H1 (cell line): ENCODE data around the gene SSX2IP. TPM values are rescaled to one million over a fixed set of nuclear protein-coding genes. Genes with fewer than 3 reads are reported as not detected.

ENCODE experiments used
- CTCF ChIA-PET: fragments of 300-600 bp; sonication (Branson Sonifier 250); formaldehyde crosslinking; loops from one replicate; lab custom pipeline; 2021; ENCODE audit not compliant: partially characterized antibody; lab: Charles Lee
- POLR2A ChIA-PET: fragments of 300-600 bp; sonication (Branson Sonifier 250); formaldehyde crosslinking; loops from one replicate; lab custom pipeline; 2021; ENCODE audit warnings: inconsistent platforms; ENCODE audit not compliant: partially characterized antibody; lab: Charles Lee
- DNase-seq, 2 experiments: peaks; one replicate each; pipeline versions ENCODE4 v3.0.0 to v3.0.0-alpha.2; 2010 to 2022; ENCODE audit warnings: low spot score in 2 of 2, low read depth in 1 of 2, mixed read lengths in 1 of 2
- FAIRE-seq: peaks from 2 replicates; lab custom pipeline; 2011; peaks lifted over from hg19 to GRCh38; lab: Jason Lieb, UNC
- H2AFZ ChIP-seq: 2 replicates; pipeline ENCODE4 v1.8.1; 2012; ENCODE audit warnings: low read length, inconsistent platforms
- H2AK5ac ChIP-seq: 2 replicates; pipeline ENCODE4 v1.6.1; 2013; ENCODE audit warnings: low read depth, low read length
- H2BK120ac ChIP-seq: replicated peaks from 2 replicates; pipeline ENCODE3; 2013; ENCODE audit warnings: low read depth, low read length, inconsistent platforms
- H2BK12ac ChIP-seq: 2 replicates; pipeline ENCODE4 v1.6.1; 2013; ENCODE audit warnings: low read depth, low read length
- H2BK15ac ChIP-seq: 2 replicates; pipeline ENCODE4 v1.6.1; 2013; ENCODE audit warnings: low read length
- H2BK20ac ChIP-seq: 2 replicates; pipeline ENCODE4 v1.6.1; 2013; ENCODE audit warnings: low read length
- H2BK5ac ChIP-seq: 2 replicates; pipeline ENCODE4 v1.6.1; 2013; ENCODE audit warnings: low read depth, low read length
- H3K14ac ChIP-seq: 2 replicates; pipeline ENCODE4 v1.6.1; 2013; ENCODE audit warnings: inconsistent platforms; ENCODE audit not compliant: insufficient read length
- H3K18ac ChIP-seq: 2 replicates; pipeline ENCODE4 v1.6.1; 2013; ENCODE audit warnings: low read length; ENCODE audit errors: extremely low read depth
- H3K23ac ChIP-seq: 2 replicates; pipeline ENCODE4 v1.6.1; 2013; ENCODE audit warnings: inconsistent platforms; ENCODE audit not compliant: insufficient read length
- H3K23me2 ChIP-seq: 2 replicates; pipeline ENCODE4 v1.6.1; 2013; ENCODE audit warnings: low read depth, low read length
- H3K27ac ChIP-seq: 2 replicates; pipeline ENCODE4 v1.6.1; 2011; ENCODE audit warnings: low read depth, low read length, inconsistent platforms
- H3K27me3 ChIP-seq, 4 experiments: replicated peaks in 1 of 4; 1 replicate in 1 of 4; 2 replicates in 3 of 4; pipeline versions ENCODE4 v1.6.1 to v1.8.1; 2011 to 2013; ENCODE audit warnings: low read length in 3 of 4, mild to moderate bottlenecking in 3 of 4, inconsistent platforms in 2 of 4, mixed read lengths in 2 of 4, moderate library complexity in 1 of 4; ENCODE audit not compliant: control insufficient read depth in 3 of 4, insufficient read depth in 3 of 4; ENCODE audit errors: extremely low read depth in 1 of 4
- H3K36me3 ChIP-seq, 4 experiments: 2 replicates each; pipeline versions ENCODE4 v1.6.1 to v1.8.1; 2011 to 2013; ENCODE audit warnings: mild to moderate bottlenecking in 4 of 4, low read length in 3 of 4, moderate library complexity in 2 of 4, control low read depth in 1 of 4, inconsistent platforms in 1 of 4; ENCODE audit not compliant: insufficient read depth in 4 of 4, control insufficient read depth in 2 of 4
- H3K4ac ChIP-seq: replicated peaks from 2 replicates; pipeline ENCODE3; 2013; ENCODE audit warnings: low read length, low read depth, mixed read lengths, inconsistent platforms; ENCODE audit not compliant: insufficient read length
- H3K4me1 ChIP-seq, 4 experiments: replicated peaks in 1 of 4; 1 replicate in 1 of 4; 2 replicates in 3 of 4; pipeline versions ENCODE4 v1.6.1 to v1.8.1; 2011 to 2013; ENCODE audit warnings: low read length in 3 of 4, inconsistent platforms in 2 of 4, mixed read lengths in 1 of 4; ENCODE audit not compliant: insufficient read depth in 4 of 4, control insufficient read depth in 3 of 4
- H3K4me2 ChIP-seq, 2 experiments: 2 replicates each; pipeline versions ENCODE4 v1.6.1 to v1.8.1; 2011 to 2013; ENCODE audit warnings: low read depth in 2 of 2, low read length in 2 of 2, control low read depth in 1 of 2, inconsistent platforms in 1 of 2, mild to moderate bottlenecking in 1 of 2; ENCODE audit not compliant: insufficient read depth in 1 of 2
- H3K4me3 ChIP-seq, 4 experiments: fragments of 200-600, 300-600 bp in 1 of 4; sonication (generic), shearing (Covaris generic), sonication (Bioruptor Twin) in 1 of 4; 2 replicates each; pipeline versions ENCODE4 v1.5.1 to v1.8.1; 2011 to 2016; ENCODE audit warnings: low read length in 4 of 4, low read depth in 3 of 4, control low read depth in 2 of 4, inconsistent platforms in 2 of 4, mild to moderate bottlenecking in 2 of 4, mixed read lengths in 1 of 4, moderate library complexity in 1 of 4; ENCODE audit not compliant: insufficient read depth in 2 of 4; ENCODE audit errors: extremely low read depth in 1 of 4
- H3K56ac ChIP-seq: replicated peaks from 2 replicates; pipeline ENCODE3; 2013; ENCODE audit warnings: low read depth, mild to moderate bottlenecking, mixed read lengths, low read length, inconsistent platforms; ENCODE audit not compliant: insufficient read length
- H3K79me1 ChIP-seq: 2 replicates; pipeline ENCODE4 v1.6.1; 2013; ENCODE audit warnings: low read depth, low read length, control low read depth
- H3K79me2 ChIP-seq, 2 experiments: 2 replicates each; pipeline versions ENCODE4 v1.6.1 to v1.8.1; 2012 to 2013; ENCODE audit warnings: low read length in 2 of 2, mild to moderate bottlenecking in 2 of 2, inconsistent platforms in 1 of 2; ENCODE audit not compliant: insufficient read depth in 2 of 2, control insufficient read depth in 1 of 2
- H3K9ac ChIP-seq, 4 experiments: replicated peaks in 1 of 4; 1 replicate in 1 of 4; 2 replicates in 3 of 4; pipeline versions ENCODE4 v1.6.1 to v1.8.1; 2011 to 2013; ENCODE audit warnings: low read depth in 3 of 4, low read length in 3 of 4, control low read depth in 2 of 4, mild to moderate bottlenecking in 2 of 4, moderate library complexity in 2 of 4, inconsistent platforms in 1 of 4; ENCODE audit errors: extremely low read depth in 1 of 4
- H3K9me3 ChIP-seq, 2 experiments: 2 replicates each; pipeline versions ENCODE4 v1.6.1 to v1.8.1; 2012 to 2013; ENCODE audit warnings: mild to moderate bottlenecking in 2 of 2, moderate library complexity in 2 of 2, control low read depth in 1 of 2, inconsistent platforms in 1 of 2, low read depth in 1 of 2, low read length in 1 of 2, mixed read lengths in 1 of 2; ENCODE audit not compliant: insufficient read depth in 2 of 2
- H4K20me1 ChIP-seq, 2 experiments: replicated peaks in 1 of 2; 2 replicates each; pipeline versions ENCODE3 to v1.8.1; 2011 to 2013; ENCODE audit warnings: inconsistent platforms in 2 of 2, low read length in 2 of 2, mild to moderate bottlenecking in 1 of 2; ENCODE audit not compliant: insufficient read depth in 2 of 2, control insufficient read depth in 1 of 2
- H4K5ac ChIP-seq: 2 replicates; pipeline ENCODE4 v1.6.1; 2013; ENCODE audit warnings: low read length, low read depth, mixed read lengths, inconsistent platforms; ENCODE audit not compliant: insufficient read length
- H4K8ac ChIP-seq: 2 replicates; pipeline ENCODE4 v1.8.0; 2013; ENCODE audit warnings: mild to moderate bottlenecking, moderate library complexity, low read length, inconsistent platforms; ENCODE audit not compliant: insufficient read depth; ENCODE audit errors: extremely low read depth
- H4K91ac ChIP-seq: replicated peaks from 2 replicates; pipeline ENCODE3; 2013; ENCODE audit warnings: low read length, mixed read lengths, inconsistent platforms; ENCODE audit not compliant: insufficient read length
- USF2 ChIP-seq: IDR thresholded peaks from 2 replicates; pipeline ENCODE4 v1.6.1; 2011; ENCODE audit warnings: low read length, improper control_type of control experiment
- WGBS, 2 experiments: shearing (Covaris generic) in 1 of 2; methylation state at CpG; one replicate each; pipeline versions ENCODE4 v1.1.6 to v1.1.7; 2013 to 2015; ENCODE audit warnings: low lambda C conversion rate in 2 of 2, mixed read lengths in 2 of 2, inconsistent platforms in 1 of 2, low coverage in 1 of 2, missing lambda C conversion rate in 1 of 2; ENCODE audit not compliant: insufficient replicate concordance in 2 of 2, insufficient coverage in 1 of 2, insufficient read length in 1 of 2; ENCODE audit errors: extremely low coverage in 1 of 2, missing lambda C conversion rate in 1 of 2; 5-methylcytosine and 5-hydroxymethylcytosine counted together
- polyA plus RNA-seq, 7 experiments: library from polyadenylated mRNA; depleted of rRNA in 3 of 7; stranded (reverse) in 5 of 7; unstranded in 2 of 7; fragments of >200 nt in 5 of 7; fragments of 200-250 nt in 2 of 7; gene quantifications; 1 replicate in 5 of 7; 2 replicates in 1 of 7; 4 replicates in 1 of 7; pipeline versions ENCODE4 v1.2.1 to v1.2.3, GENCODE V29; 2011 to 2013; ENCODE audit warnings: missing spikeins in 2 of 7, mixed read lengths in 2 of 7
- total RNA-seq: library from RNA; stranded (reverse); fragmentation: NEBNext Ultra II Directional; extraction: Animal tissue kit (Norgen Biotek cat#: 25700); gene quantifications from 2 replicates; pipeline ENCODE4 v1.2.1, GENCODE V29; 2021

The SSX2IP gene
- total and polyA plus RNA-seq, 2 of the 8 experiments (the other 6 are each of a cell fraction or from before 2014, with no cell fraction given) = 4.0 to 31.3 TPM

GRCh38 chr1:84635429-84635828 is 54.8 kb downstream of the SSX2IP start:
- Histone ChIP-seq H3K4ac (no peak overlapping the region), H3K14ac (no peak overlapping the region), H4K20me1 (no peaks in the 10 kb centered on the region), H3K18ac (no peak overlapping the region), H3K4me2 (no peak overlapping the region), H2BK12ac (no peak overlapping the region), H4K91ac (no peak overlapping the region), H3K56ac (no peak overlapping the region), H3K79me2 (no peaks in the 10 kb centered on the region), H2AK5ac (no peak overlapping the region), H2AFZ (no peak overlapping the region), H2BK120ac (no peak overlapping the region), H4K5ac (no peak overlapping the region), H3K36me3 (no peaks in the 10 kb centered on the region), H3K9ac (no peak overlapping the region), H3K23me2 (no peaks in the 10 kb centered on the region), H3K27ac (no peak overlapping the region), H2BK5ac (no peak overlapping the region), H2BK15ac (no peak overlapping the region), H3K4me3 (no peak overlapping the region)
- FAIRE-seq = no peak
- no peak for DNase-seq
- 88% methylated on average over 2 of the region's 2 CpGs; no CpG with 5 or more reads in 1 of the 2 experiments for WGBS, 2 experiments
- TF ChIP-seq USF2 = no peak
- TF ChIP-seq, all 59 proteins: peak for 0
- Histone ChIP-seq H3K27me3 (no peaks in the 10 kb centered on the region), H4K8ac (no peak overlapping the region), H2BK20ac (no peak overlapping the region), H3K9me3 (0 out of 4 replicates have a peak, but pooled peaks cover 0 to 4% of the 10 kb centered on the region in 2 experiments), H3K23ac (no peak overlapping the region), H3K4me1 (no peaks in the 10 kb centered on the region), H3K79me1 (no peaks in the 10 kb centered on the region)
- POLR2A ChIA-PET = no interaction called here
- CTCF ChIA-PET = interaction anchor here (1.5 to 1.7 kb wide), 2 partner anchors 15 to 138 kb away, joined by 4 to 9 read pairs; no protein-coding TSS in a partner anchor
